Measurements from ENCODE around the gene FAM221B. TPM values are rescaled to one million over a fixed set of nuclear protein-coding genes. Genes with fewer than 3 reads are reported as not detected.

Gene FAM221B
- total and polyA plus RNA-seq, 7 donors: 0.03 TPM; not detected in 6

- 67 to 69% methylated on average over 3 of the region's 3 CpGs for WGBS, 2 donors
- intact Hi-C loops (cut with DNase I): no loop called here
- DNase-seq: no peak
- no peak for TF ChIP-seq EP300 (IDR thresholded peaks at IDR 0.05)
- TF ChIP-seq POLR2A (IDR thresholded peaks at IDR 0.05): no peak
- no peak for TF ChIP-seq CTCF (IDR thresholded peaks at IDR 0.05)
- no peak for TF ChIP-seq POLR2AphosphoS5 (IDR thresholded peaks at IDR 0.05)
- peaks cover 0 to 12% (median 2%) of the 10 kb centered on the region in 4 donors for H3K36me3 ChIP-seq
- H3K27me3 ChIP-seq: no peaks in the 10 kb centered on the region
- H3K27ac ChIP-seq: no peak overlapping the region
- H3K9me3 ChIP-seq: no peaks in the 10 kb centered on the region
- no peak overlapping the region for H3K4me3 ChIP-seq
- H3K4me1 ChIP-seq: peaks cover 0 to 42% (median 32%) of the 10 kb centered on the region in 4 donors
Measured at GRCh38 chr9:35842795-35843194, 14.3 kb upstream of the FAM221B start.

- DNase-seq: peak; percentile 57
- intact Hi-C loops (cut with DNase I): no loop called here
Measured at GRCh38 chr9:35842020-35842745, 13.7 kb upstream of the FAM221B start.

GRCh38 chr9:35841645-35841900, 13.0 kb upstream of the FAM221B start:
- intact Hi-C loops (cut with DNase I): no loop called here
- Histone ChIP-seq H3K4me1 (peaks cover 0 to 31% (median 26%) of the 10 kb centered on the region in 4 donors), H3K36me3 (peaks cover 0 to 4% (median 1%) of the 10 kb centered on the region in 4 donors), H3K4me3 (no peak overlapping the region), H3K27ac (no peak overlapping the region), H3K27me3 (no peaks in the 10 kb centered on the region), H3K9me3 (no peaks in the 10 kb centered on the region)
- 88 to 96% methylated on average over 5 of the region's 5 CpGs for WGBS, 2 donors
- DNase-seq: peak; percentile 46
- TF ChIP-seq POLR2A (IDR thresholded peaks at IDR 0.05): no peak
- TF ChIP-seq EP300 (IDR thresholded peaks at IDR 0.05): no peak

More at GRCh38 chr9:35842020-35842745, 13.7 kb upstream of the FAM221B start:
- no peak overlapping the region for H3K4me3 ChIP-seq
- TF ChIP-seq POLR2AphosphoS5 (IDR thresholded peaks at IDR 0.05) (no peak), CTCF (IDR thresholded peaks at IDR 0.05) (no peak), POLR2A (IDR thresholded peaks at IDR 0.05) (no peak), EP300 (IDR thresholded peaks at IDR 0.05) (no peak)
- H3K4me1 ChIP-seq: peaks cover 0 to 36% (median 28%) of the 10 kb centered on the region in 4 donors
- peaks cover 0 to 8% (median 2%) of the 10 kb centered on the region in 4 donors for H3K36me3 ChIP-seq
- H3K27me3 ChIP-seq: no peaks in the 10 kb centered on the region
- 94% methylated on average over 17 of the region's 17 CpGs for WGBS, 2 donors
- no peaks in the 10 kb centered on the region for H3K9me3 ChIP-seq
- H3K27ac ChIP-seq: no peak overlapping the region

GRCh38 chr9:35840881-35841644, 12.5 kb upstream of the FAM221B start:
- WGBS, 2 donors: 91 to 96% methylated on average over 15 of the region's 15 CpGs
- Histone ChIP-seq H3K4me1 (peaks cover 0 to 26% (median 21%) of the 10 kb centered on the region in 4 donors), H3K9me3 (no peaks in the 10 kb centered on the region), H3K36me3 (no peaks in the 10 kb centered on the region), H3K4me3 (no peak overlapping the region), H3K27ac (no peak overlapping the region), H3K27me3 (no peaks in the 10 kb centered on the region)
- intact Hi-C loops (cut with DNase I): no loop called here
- no peak for TF ChIP-seq POLR2AphosphoS5 (IDR thresholded peaks at IDR 0.05)
- TF ChIP-seq POLR2A (IDR thresholded peaks at IDR 0.05): no peak
- TF ChIP-seq EP300 (IDR thresholded peaks at IDR 0.05): no peak
- TF ChIP-seq CTCF (IDR thresholded peaks at IDR 0.05): no peak
- peak; percentile 50 for DNase-seq

GRCh38 chr9:35839926-35840325, 11.4 kb upstream of the FAM221B start:
- WGBS, 2 donors: 73 to 95% methylated on average over 5 of the region's 5 CpGs
- no peaks in the 10 kb centered on the region for H3K27me3 ChIP-seq
- intact Hi-C loops (cut with DNase I): no loop called here
- H3K4me1 ChIP-seq: peaks cover 0 to 14% (median 10%) of the 10 kb centered on the region in 4 donors
- TF ChIP-seq POLR2A (IDR thresholded peaks at IDR 0.05): no peak
- TF ChIP-seq EP300 (IDR thresholded peaks at IDR 0.05): no peak
- TF ChIP-seq CTCF (IDR thresholded peaks at IDR 0.05): no peak
- no peak for TF ChIP-seq POLR2AphosphoS5 (IDR thresholded peaks at IDR 0.05)
- H3K36me3 ChIP-seq: peaks cover 0 to 9% (median 0%) of the 10 kb centered on the region in 4 donors
- DNase-seq: peak; percentile 38
- no peak overlapping the region for H3K27ac ChIP-seq
- no peak overlapping the region for H3K4me3 ChIP-seq
- H3K9me3 ChIP-seq: no peaks in the 10 kb centered on the region

Data from sigmoid colon (tissue), 7 donors.